HS-27A (cell line): Measurements from ENCODE around the gene FGF11.

Experiments
- DNase-seq: peaks from one replicate; pipeline ENCODE4 v3.0.0-alpha.2; 2012; ENCODE audit warnings: low read depth, missing footprints

FGF11 gene

GRCh38 chr17:7431231-7431630 lies 8.1 kb upstream of the FGF11 start:
- DNase-seq = no peak

GRCh38 chr17:7432296-7432695 lies 7.0 kb upstream of the FGF11 start:
- DNase-seq = no peak

DNA sequence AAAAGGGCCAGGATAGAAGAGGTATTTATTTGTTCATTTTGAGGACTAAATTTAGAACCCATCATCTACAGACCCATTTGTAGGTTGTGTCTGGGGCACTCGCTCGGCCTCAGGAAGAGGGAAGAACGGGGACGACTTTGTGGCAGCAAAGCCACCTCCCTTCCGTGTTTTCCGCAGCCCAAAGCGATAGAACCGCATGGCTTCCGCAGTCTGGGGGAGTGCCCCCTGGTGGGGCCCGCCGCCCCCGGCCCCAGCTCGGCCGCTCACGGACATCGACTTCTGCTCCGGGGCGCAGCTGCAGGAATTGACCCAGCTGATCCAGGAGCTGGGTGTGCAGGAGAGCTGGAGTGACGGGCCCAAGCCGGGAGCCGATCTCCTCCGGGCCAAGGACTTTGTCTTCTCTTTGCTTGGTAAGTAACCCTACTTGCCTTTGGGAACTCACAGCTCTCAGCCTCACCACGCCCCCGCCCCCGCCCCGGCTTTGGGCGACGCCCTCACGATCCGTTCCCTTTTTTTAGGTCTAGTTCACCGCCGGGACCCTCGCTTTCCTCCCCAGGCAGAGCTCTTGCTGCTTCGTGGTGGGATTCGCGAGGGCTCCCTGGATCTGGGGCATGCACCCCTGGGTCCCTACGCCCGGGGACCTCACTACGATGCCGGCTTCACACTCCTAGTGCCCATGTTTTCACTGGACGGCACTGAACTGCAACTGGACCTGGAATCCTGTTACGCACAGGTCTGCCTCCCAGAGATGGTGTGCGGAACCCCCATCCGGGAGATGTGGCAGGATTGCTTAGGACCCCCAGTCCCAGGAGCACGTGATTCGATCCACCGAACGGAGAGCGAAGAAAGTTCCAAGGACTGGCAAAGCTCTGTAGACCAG lies 3.4 kb upstream of the FGF11 start:
- no peak for DNase-seq

GRCh38 chr17:7436556-7437368 lies 2.5 kb upstream of the FGF11 start:
- no peak for DNase-seq

DNA sequence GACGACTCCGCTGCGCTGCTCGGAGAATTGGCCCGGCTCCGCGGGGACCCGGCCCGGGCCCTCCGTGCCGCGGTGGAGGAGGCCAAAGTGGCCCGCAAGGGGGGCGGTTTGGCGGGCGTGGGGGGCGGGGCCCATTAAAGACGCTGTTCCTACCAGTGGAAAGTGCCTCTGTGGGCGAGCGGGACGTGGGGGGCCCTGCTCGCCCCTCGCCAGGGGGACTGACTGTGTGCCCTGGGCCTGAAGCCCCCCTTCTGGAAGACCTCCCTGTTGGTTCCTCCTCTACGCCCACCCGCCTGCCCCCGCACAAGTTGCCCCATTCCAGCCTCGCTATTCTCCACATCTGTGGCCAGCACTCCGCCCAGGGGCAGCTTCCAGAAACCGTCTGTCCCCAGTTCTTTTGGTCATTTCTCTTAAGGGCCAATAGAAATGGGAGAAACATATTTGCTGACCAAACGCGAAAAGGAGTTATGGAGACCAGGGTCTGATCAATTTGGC lies 1.9 kb upstream of the FGF11 start:
- no peak for DNase-seq

- DNase-seq = no peak
These were observed 1.2 kb upstream of the FGF11 start for GRCh38 chr17:7437950-7438614.

DNA sequence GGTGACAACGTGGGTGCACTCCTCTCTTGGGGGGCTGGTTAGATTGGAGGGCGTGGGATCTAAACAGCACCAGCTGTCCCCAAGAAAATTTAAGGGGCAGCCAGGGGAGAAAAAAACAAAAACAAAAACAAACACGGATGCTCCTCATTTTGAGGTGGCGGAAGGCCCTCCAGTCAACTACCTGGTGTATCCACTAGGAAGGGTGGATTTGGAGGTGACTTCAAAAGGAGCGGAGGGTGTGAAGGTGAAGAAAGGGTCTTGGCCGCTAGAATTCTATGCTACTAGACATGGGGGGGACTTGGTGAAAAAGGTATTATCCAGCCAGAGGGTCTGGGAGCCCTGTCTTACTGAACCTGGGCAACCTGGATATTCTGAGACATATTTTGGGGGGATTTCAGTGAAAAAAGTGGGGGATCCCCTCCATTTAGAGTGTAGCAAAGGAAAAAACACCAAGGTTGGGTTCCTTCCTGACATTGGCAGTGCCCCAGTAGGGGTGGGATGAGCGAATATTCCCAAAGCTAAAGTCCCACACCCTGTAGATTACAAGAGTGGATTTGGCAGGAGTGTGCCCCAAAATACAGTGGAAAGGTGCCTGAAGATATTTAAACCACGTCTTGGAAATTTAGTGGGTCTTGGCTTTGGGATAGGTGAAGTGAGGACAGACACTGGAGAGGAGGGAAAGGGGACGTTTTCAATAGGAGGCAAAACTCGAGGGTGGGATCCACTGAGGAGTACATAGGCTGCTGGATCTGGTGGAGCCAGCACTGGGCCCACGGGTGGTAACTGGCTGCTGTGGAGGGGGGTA lies 454 bp upstream of the FGF11 start:
- no peak for DNase-seq

- DNase-seq = no peak
These were observed 961 bp downstream of the FGF11 start for GRCh38 chr17:7440113-7440833.

- no peak for DNase-seq
These were observed 1.5 kb downstream of the FGF11 start for GRCh38 chr17:7440834-7441195.

GRCh38 chr17:7441266-7441665 lies 2.0 kb downstream of the FGF11 start:
- DNase-seq = no peak

- no peak for DNase-seq
These were observed 2.8 kb downstream of the FGF11 start for GRCh38 chr17:7442142-7442541.

DNA sequence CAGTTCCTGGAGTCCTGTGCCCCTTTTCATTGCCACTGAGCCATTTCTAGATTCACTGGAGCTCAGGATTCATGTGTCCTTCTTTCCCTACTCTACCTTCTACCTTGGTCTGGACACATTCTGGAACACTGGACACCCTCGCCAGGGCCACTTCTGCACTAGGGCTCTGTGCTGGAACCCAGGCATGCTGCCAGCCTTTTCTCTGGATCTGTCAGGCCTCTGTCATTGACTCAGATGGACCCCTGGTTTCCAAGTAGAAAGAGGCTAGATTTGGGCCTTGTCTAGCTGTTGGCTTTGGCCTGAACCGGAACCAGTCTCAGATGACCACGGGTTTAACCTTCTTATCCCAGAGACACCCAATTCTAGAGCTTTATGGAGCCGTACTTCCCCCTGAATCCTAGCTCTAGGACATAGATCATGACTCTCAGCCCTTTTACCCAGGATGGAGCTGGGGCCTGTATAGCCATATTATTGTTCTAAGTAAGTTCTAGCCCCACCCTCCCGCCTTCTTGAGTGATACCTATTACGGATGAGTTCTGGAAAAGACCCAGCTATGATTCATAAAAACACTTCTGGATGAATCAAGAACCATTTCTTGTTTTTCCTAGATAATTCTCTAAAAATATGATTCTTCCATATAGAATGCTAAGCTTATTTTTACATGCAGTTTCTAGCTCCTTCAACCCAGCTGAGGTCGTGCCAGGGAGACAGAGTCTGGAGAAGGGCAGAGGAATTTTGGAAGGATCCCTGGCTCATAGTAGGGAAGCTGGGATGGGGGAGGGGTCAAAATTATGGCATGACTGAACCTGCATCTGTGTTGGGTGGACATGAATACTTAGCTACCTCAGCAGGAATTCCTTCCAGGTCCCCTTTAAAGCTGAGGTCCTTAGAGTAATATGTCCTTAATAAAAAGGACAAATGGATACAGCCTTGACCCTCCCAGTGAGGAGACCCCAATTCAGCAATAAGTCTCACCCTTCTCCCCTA lies 4.5 kb downstream of the FGF11 start:
- no peak for DNase-seq

GRCh38 chr17:7444682-7445618 lies 5.6 kb downstream of the FGF11 start, which contains the start of gene CHRNB1:
Gene CHRNB1 (plus strand): TSS chr17:7445061. CDS start chr17:7445128, 67 bp downstream.
- no peak for DNase-seq

DNA sequence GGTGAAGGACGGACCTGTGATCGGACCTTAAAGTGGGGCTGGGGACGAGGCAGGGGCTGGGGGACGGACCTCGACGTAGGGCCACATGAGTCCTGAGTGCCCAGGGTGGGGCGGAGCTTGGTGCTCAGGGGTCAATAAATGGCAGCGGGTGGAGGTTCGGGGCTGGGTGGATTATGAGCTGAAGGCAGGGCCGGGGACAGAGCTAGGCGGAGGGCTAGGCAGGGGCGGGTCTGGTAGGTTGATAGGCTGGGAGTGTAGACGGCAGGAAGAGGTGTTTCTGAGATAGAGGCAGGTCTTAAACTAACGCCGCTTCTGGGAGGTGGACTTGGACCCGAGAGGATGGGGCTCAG lies 6.3 kb downstream of the FGF11 start:
- no peak for DNase-seq

DNA sequence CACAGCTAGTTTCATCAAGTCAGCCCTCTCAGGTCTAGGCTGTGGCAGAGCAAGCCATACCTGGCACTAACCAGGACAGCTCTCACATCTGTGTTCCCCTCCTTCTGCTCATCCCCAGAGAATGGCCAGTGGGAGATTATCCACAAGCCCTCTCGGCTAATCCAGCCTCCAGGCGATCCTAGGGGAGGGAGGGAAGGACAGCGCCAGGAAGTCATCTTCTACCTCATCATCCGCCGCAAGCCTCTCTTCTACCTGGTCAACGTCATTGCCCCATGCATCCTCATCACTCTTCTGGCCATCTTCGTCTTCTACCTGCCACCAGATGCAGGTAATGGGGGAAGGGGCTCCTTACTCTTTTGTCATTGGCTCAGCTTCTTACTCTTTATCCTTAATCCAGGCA lies 9.1 kb downstream of the FGF11 start:
- no peak for DNase-seq

GRCh38 chr17:7459961-7460545 lies 20.7 kb downstream of the FGF11 start:
- no peak for DNase-seq

GRCh38 chr17:7460850-7461660 lies 21.7 kb downstream of the FGF11 start:
- DNase-seq = no peak
